Transverse colon (tissue), 3 donors: ENCODE data around the gene DRGX.

Experiments used
- CTCF ChIP-seq, 5 experiments: fragments of 200-600 bp in 3 of 5; fragments of 450-650 bp in 2 of 5; sonication (generic) in 3 of 5; IDR thresholded peaks; 1 replicate in 2 of 5; 2 replicates in 3 of 5; pipeline ENCODE4 v1.5.1; 2016 to 2017; ENCODE audit warnings: antibody characterized with exemption in 5 of 5, inconsistent platforms in 3 of 5, mild to moderate bottlenecking in 2 of 5, moderate library complexity in 1 of 5
- EP300 ChIP-seq: sonication (generic); formaldehyde crosslinking; IDR thresholded peaks from one replicate; pipeline ENCODE4 v1.6.1; 2017; ENCODE audit warnings: antibody characterized with exemption, low read depth
- POLR2A ChIP-seq: fragments of 450-650 bp; IDR thresholded peaks from one replicate; pipeline ENCODE4 v1.6.1; 2016; ENCODE audit warnings: antibody characterized with exemption, mild to moderate bottlenecking, moderate library complexity

GRCh38 chr10:49370326-49371100 is 25.4 kb downstream of the DRGX start:
- TF ChIP-seq CTCF (IDR thresholded peaks at IDR 0.05) (no peak), EP300 (no peak), POLR2A (no peak)
